Panc1 (cell line): ENCODE measurements around the gene CENPC. TPM values are rescaled to one million over a fixed set of nuclear protein-coding genes. Genes with fewer than 3 reads are reported as not detected.
"Not testable (repeated sequence)": the region's sequence is repeated elsewhere in the genome, so short reads cannot be mapped to it uniquely, and the experiment has no call there.

ENCODE experiments used
- ATAC-seq: fragments of 200-7000 bp; cut with Tn5 transposase; 2 replicates; pipeline ENCODE4 v1.9.1; 2020; ENCODE audit warnings: mild to moderate bottlenecking, moderate library complexity
- BruUV-seq: library from RNA; stranded (reverse); fragments of 400-500 nt; replicated peaks from 2 replicates; lab custom pipeline; 2021; lab: Mats Ljungman, UMichigan
- CTCF ChIA-PET: fragments of 300-600 bp; sonication (Branson Sonifier 250); formaldehyde crosslinking; loops from one replicate; lab custom pipeline; 2022; ENCODE audit warnings: antibody characterized with exemption; lab: Charles Lee
- POLR2A ChIA-PET: fragments of 300-600 bp; sonication (Branson Sonifier 250); formaldehyde crosslinking; loops from one replicate; lab custom pipeline; 2022; ENCODE audit warnings: antibody characterized with exemption; lab: Charles Lee
- DNase-seq: peaks from one replicate; pipeline ENCODE4 v3.0.0-alpha.2; 2010; ENCODE audit warnings: low read depth, low spot score
- H3K27ac ChIP-seq: 2 replicates; pipeline ENCODE4 v1.5.1; 2011; ENCODE audit warnings: mild to moderate bottlenecking, low read length, inconsistent platforms
- H3K27me3 ChIP-seq: fragments of 200-500 bp; sonication (Bioruptor generic); 2 replicates; pipeline ENCODE4 v1.6.0; 2014; ENCODE audit warnings: low read length, inconsistent platforms; ENCODE audit not compliant: control insufficient read depth, insufficient read depth
- H3K36me3 ChIP-seq: fragments of 200-500 bp; sonication (Bioruptor generic); 2 replicates; pipeline ENCODE4 v1.5.1; 2014; ENCODE audit warnings: inconsistent platforms, mild to moderate bottlenecking, low read length, moderate library complexity; ENCODE audit not compliant: control insufficient read depth, insufficient read depth
- H3K4me1 ChIP-seq: 2 replicates; pipeline ENCODE4 v1.5.1; 2011; ENCODE audit warnings: inconsistent platforms, mild to moderate bottlenecking, low read length, moderate library complexity; ENCODE audit not compliant: control insufficient read depth, insufficient read depth
- H3K4me3 ChIP-seq, 2 experiments: 2 replicates each; pipeline ENCODE4 v1.5.1; 2011 to 2012; ENCODE audit warnings: low read depth in 2 of 2, low read length in 2 of 2, mild to moderate bottlenecking in 2 of 2, inconsistent platforms in 1 of 2, moderate library complexity in 1 of 2
- H3K9me3 ChIP-seq: fragments of 200-500 bp; sonication (Bioruptor generic); 2 replicates; pipeline ENCODE4 v1.5.1; 2014; ENCODE audit warnings: low read depth, mild to moderate bottlenecking, inconsistent platforms, low read length, moderate library complexity; ENCODE audit not compliant: control insufficient read depth, insufficient read depth
- CTCF ChIP-seq: fragments of 450-650 bp; IDR thresholded peaks from 2 replicates; pipeline ENCODE4 v1.5.1; 2017; ENCODE audit warnings: mild to moderate bottlenecking
- POLR2AphosphoS5 ChIP-seq: IDR thresholded peaks from 2 replicates; pipeline ENCODE4 v1.6.1; 2012; ENCODE audit warnings: mild to moderate bottlenecking, low read depth, low read length, moderate library complexity
- REST ChIP-seq, 2 experiments: IDR thresholded peaks; 2 replicates each; pipeline ENCODE4 v1.6.1; 2011 to 2012; ENCODE audit warnings: low read depth in 2 of 2, control low read depth in 1 of 2, low read length in 1 of 2, mild to moderate bottlenecking in 1 of 2, moderate library complexity in 1 of 2; ENCODE audit not compliant: insufficient read depth in 1 of 2
- SIN3A ChIP-seq: IDR thresholded peaks from 2 replicates; pipeline ENCODE4 v1.6.1; 2012; ENCODE audit warnings: low read depth, mild to moderate bottlenecking, low read length, moderate library complexity, borderline replicate concordance; ENCODE audit not compliant: insufficient read depth
- TCF7L2 ChIP-seq: IDR thresholded peaks from 2 replicates; pipeline ENCODE4 v1.6.1; 2011; ENCODE audit warnings: mild to moderate bottlenecking, low read depth, low read length, inconsistent platforms
- in situ Hi-C: cut with HindIII; loops from 2 replicates; pipeline ENCODE4 v1.10.0; 2016; ENCODE audit warnings: low sequenced_read_pairs, low pct_unique_long_range_greater_than_20kb
- intact Hi-C: fragments of 100-400 bp; cut with micrococcal nuclease; formaldehyde crosslinking; loops from one replicate; pipeline ENCODE4 v1.10.0; 2022; ENCODE audit not compliant: unreplicated experiment
- total RNA-seq: library from RNA; stranded (reverse); gene quantifications from one replicate; pipeline ENCODE4 v1.2.1, GENCODE V29; 2021; ENCODE audit not compliant: unreplicated experiment

CENPC gene
- total RNA-seq, 1 experiment from 2014 or later, result 10.1 TPM

DNA sequence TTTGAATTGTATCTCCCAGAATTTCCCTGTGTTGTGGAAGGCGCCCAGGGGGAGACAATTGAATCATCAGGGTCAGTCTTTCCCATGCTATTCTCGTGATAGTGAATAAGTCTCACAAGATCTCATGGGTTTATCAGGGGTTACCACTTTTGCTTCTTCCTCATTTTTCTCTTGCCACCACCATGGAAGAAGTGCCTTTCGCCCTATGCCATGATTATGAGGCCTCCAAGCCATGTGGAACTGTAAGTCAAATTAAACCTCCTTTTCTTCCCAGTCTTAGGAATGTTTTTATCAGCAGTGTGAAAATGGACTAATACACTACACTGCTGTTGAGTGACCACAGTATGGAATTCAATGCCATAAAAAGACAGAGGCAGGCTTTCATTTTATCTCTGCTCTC lies 12.2 kb downstream of the CENPC start:
- TF ChIP-seq CTCF, result no peak
- no peak for TF ChIP-seq REST (IDR thresholded peaks at IDR 0.05; ENCODE audit: insufficient read depth in 1 of 2, low read depth in 2 of 2, low read length in 1 of 2)
- no peak for TF ChIP-seq SIN3A
- no peak for TF ChIP-seq POLR2AphosphoS5
- no peak for TF ChIP-seq TCF7L2
- no peaks in the 10 kb centered on the region for H3K27me3 ChIP-seq
- in situ Hi-C loops, result no loop called here
- POLR2A ChIA-PET, result no interaction called here
- CTCF ChIA-PET, result no interaction called here
- intact Hi-C loops, result no loop called here
- H3K4me1 ChIP-seq, result no peaks in the 10 kb centered on the region
- H3K4me3 ChIP-seq, result no peak overlapping the region
- H3K27ac ChIP-seq, result no peak overlapping the region
- H3K36me3 ChIP-seq, result peaks cover 6% of the 10 kb centered on the region
- H3K9me3 ChIP-seq, result no peaks in the 10 kb centered on the region
- ATAC-seq (no peak), DNase-seq (no peak)
- no TSS peak for BruUV-seq

GRCh38 chr4:67532397-67532796 lies 12.9 kb downstream of the CENPC start:
- CTCF ChIA-PET, result interaction anchor here (0.7 kb wide), 1 partner anchor 844 kb away, joined by 3 read pairs; no protein-coding TSS in a partner anchor
- H3K36me3 ChIP-seq, H3K4me1 ChIP-seq, H3K27me3 ChIP-seq, H3K9me3 ChIP-seq, POLR2A ChIA-PET, H3K4me3 ChIP-seq, H3K27ac ChIP-seq, in situ Hi-C loops, ATAC-seq, intact Hi-C loops, DNase-seq, BruUV-seq: not testable (repeated sequence)

DNA sequence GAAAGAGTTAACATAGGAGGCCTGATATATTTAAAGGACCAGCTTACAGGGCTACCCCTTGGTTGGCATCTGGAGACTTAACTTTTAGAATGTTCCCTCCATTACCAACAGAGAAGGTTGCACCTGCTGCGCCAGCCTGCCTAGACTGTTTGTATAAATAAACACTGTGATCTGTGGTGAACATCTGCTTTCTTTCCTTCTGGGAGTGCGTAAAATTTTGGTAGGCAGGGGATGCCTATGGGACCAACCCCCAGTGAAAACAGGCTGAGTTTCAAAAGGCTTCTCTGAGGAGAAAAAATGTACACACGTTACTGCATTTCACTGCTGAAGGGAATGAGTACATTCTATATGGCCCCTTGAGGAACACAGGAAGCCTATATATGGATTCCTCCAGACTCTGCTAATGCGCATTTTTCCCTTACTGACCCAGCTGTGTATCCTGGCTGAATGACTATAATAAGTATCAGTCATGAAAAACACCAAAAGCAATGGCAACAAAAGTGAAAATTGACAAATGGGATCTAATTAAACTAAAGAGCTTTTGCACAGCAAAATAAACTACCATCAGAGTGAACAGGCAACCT lies 13.8 kb downstream of the CENPC start:
- Histone ChIP-seq H3K27ac (no peak overlapping the region), H3K36me3 (peaks cover 6% of the 10 kb centered on the region), H3K9me3 (no peaks in the 10 kb centered on the region), H3K4me3 (no peak overlapping the region), H3K4me1 (no peaks in the 10 kb centered on the region), H3K27me3 (no peaks in the 10 kb centered on the region)
- ATAC-seq (no peak), DNase-seq (no peak)
- CTCF ChIA-PET, result interaction anchor here (0.7 kb wide), 1 partner anchor 845 kb away, joined by 3 read pairs; no protein-coding TSS in a partner anchor
- in situ Hi-C loops (no loop called here), intact Hi-C loops (no loop called here)
- TF ChIP-seq POLR2AphosphoS5 (no peak), TCF7L2 (no peak), REST (IDR thresholded peaks at IDR 0.05; ENCODE audit: insufficient read depth in 1 of 2, low read depth in 2 of 2, low read length in 1 of 2) (no peak), SIN3A (no peak), CTCF (no peak)
- BruUV-seq, result no TSS peak
- POLR2A ChIA-PET, result no interaction called here

GRCh38 chr4:67524140-67524539 lies 21.2 kb downstream of the CENPC start:
- H3K27ac ChIP-seq, in situ Hi-C loops, H3K36me3 ChIP-seq, H3K4me1 ChIP-seq, BruUV-seq, H3K27me3 ChIP-seq, DNase-seq, intact Hi-C loops, ATAC-seq, H3K4me3 ChIP-seq, H3K9me3 ChIP-seq, CTCF ChIA-PET, POLR2A ChIA-PET: not testable (repeated sequence)
